ENCODE results near the gene NSD1.
"Not testable (repeated sequence)": the region's sequence is repeated elsewhere in the genome, so short reads cannot be mapped to it uniquely, and the experiment has no call there.

NSD1 gene

DNA sequence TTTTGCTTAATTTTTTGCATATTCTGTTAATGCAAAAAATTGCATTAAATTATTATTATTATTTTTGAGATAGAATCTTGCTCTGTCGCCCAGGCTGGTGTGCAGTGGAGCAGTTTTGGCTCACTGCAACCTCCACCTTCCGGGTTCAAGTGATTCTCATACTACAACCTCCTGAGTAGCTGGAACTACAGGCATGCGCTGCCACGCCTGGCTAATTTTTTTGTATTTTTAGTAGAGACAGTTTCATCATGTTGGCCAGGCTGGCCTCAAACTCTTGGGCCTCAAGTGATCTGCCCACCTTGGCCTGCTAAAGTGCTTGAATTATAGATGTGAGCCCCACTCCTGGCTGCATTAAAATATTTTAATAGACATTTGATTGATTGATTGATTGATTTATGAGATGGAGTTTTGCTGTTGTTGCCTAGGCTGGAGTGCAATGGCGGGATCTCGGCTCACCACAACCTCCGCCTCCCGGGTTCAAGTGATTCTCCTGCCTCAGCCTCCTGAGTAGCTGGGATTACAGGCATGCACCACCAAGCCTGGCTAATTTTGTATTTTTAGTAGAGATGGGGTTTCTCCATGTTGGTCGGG is 44.4 kb downstream of the NSD1 start:
- not testable (repeated sequence) for DNase-seq

DNA sequence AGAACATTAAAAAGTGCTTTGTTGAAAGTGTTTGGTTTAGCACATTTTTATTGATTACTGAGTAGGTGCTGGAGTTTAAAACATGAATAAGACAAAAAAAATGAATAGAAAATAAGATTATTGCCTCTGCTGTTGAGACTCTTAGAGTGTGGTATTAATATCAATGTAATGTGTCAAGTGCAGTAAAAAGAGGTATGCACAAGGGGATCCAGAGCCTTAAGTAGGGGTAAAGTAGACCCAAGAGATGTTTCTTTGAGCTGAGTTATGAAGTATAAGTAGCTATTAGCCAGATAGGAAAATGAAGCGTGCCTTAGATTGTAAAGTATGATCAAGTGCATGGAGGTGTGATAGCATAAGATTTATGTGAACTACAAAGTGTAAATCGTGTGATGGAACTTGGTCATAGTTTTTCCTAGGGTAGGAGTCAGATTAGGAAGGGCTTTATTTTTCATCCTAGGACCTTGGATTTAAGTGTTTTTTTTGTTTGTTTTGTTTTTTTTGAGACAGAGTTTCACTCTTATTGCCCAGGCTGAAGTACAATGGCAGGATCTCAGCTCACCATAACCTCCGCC is 45.2 kb downstream of the NSD1 start:
- no peak for DNase-seq

DNA sequence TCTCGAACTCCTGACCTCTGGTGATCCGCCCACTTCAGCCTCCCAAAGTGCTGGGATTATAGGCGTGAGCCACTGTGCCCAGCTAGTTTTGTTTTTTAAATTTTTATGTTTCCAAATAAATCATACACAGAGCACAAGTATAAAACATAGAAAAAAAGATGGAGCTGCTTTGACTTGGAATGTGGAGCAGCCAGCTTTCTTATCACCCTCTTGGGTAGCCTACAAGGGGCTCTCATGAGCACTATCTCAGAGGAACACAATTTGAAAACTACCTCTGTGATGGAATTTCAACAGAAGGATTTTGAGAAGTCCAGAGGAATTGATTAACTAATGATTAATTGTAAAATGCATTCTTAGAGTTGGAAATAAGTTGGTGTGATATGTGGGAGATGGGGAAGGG is 45.9 kb downstream of the NSD1 start:
- DNase-seq: no peak

DNA sequence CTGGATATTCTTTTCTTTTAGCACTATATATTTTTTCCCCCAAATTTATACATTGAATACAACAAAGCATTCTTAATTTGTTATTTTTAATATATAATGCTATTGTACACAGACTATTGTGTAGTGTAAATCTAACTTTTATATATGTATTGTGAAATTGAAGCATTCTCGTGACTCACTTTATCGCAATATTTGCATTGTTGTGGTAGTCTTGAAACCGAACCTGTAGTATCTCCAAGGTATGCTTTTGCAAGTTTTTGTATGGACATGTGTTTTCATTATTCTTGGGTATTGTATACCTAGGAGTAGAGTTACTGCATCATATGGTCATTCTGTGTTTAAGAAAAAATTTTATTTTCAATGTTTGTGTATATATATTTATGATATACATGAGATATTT is 49.6 kb downstream of the NSD1 start:
- no peak for DNase-seq

DNA sequence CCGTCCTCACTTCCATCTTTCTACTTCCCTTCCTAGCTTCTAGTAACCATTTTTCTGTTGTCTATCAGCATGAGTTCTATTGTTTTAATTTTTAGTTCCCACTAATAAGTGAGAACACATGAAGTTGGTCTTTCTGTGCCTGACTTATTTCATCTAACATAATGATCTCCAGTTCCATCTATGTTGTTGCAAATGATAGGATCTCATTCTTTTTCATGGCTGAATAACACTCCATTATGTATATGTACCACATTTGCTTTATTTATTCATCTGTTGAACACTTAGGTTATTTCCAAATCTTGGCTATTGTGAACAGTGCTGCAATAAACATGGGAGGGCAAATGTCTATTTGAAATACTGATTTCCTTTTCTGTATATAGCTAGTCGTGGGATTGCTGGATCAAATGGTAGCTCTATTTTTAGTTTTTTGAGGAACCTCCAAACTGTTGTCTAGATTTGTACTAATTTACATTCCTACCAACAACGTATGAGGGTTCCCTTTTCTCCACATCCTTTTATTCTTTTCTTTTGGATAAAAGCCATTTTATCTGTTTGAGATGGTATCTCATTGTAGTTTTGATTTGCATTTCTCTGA is 50.3 kb downstream of the NSD1 start:
- DNase-seq: no peak

DNA sequence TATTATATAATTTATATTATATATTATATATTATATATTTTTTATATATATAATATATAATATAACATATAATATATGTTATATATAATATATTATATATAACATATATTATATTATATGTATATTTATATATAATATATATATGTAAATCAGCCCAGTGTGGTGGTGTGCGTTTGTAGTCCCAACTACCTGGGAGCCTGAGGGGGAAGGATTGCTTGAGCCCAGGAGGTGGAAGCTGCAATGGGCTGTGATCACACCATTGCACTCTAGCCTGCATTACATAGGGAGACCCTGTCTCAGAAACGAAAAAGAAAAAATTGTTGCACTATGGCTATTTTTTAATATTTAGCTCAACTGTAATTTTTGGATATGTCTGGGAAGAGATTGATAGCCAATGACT is 52.4 kb downstream of the NSD1 start:
- DNase-seq: no peak

DNA sequence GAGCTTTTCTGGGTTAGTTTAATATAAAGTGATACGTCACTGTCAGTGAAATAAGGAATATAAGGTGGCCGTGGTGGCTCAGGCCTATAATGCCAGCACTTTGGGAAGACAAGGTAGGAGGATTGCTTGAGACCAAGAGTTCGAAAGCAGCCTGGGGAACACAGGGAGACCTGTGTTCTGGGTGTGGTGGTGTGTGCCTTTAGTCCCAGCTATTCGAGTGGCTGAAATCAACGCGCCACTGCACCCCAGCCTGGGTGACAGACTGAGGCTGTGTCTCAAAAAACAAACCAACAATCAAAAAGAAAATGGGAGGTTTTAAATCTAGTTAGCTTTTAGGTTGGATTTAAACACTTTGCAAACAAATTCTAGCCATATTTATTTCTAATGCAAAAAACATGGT is 53.1 kb downstream of the NSD1 start:
- DNase-seq: no peak

DNA sequence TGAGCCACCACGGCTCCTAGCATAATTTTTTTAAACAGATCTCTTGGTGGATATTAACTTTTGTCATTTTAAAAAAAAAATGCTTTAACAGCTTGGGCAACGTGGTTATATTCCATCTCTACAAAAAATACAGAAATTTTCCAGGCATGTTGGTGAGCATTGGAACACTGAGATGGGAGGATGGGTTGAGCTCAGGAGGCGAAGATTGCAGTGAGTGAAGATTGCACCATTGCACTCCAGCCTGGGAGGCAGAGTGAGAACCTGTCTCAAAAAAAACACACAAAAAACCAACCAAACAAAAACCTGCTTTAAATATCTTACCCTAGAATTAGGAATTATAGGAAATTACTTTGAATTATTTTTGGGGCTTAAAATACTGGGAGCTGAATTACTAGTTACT is 55.2 kb downstream of the NSD1 start:
- DNase-seq: no peak

DNA sequence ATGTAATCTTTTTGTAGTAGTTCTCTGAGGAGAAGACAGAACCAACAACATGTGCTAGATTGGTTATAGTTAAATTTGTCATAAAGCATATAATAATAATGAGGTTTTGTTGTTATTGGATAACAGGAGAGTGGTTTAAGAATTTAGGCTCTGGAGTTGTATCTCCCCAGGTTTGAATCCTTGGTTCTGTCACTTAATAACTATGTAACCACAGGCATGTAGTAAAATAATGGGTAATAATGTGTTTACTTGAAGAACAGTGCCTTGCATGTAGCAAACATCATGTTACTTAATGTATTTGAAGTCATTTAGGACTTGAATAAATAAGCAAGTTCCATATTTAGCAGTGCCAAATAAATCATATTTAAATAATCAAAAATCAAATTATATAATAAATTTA is 55.8 kb downstream of the NSD1 start:
- no peak for DNase-seq

DNA sequence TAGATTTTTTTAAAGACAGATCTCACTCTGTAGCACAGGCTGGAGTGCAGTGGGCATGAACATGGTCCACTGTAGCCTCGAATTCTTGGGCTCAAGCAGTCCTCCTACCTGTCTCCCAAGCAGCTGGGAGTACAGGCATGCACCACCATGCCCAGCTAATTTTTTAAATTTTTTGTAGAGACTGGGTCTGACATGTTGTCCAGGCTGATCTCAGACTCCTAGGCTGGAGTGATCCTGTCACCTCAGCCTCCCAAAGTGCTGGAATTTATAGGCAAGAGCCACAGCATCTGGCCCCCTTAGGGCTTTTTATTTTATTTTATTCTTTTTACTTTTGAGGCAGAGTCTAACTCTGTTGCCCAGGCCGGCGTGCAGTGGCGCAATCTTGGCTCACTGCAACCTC is 56.4 kb downstream of the NSD1 start:
- no peak for DNase-seq

DNA sequence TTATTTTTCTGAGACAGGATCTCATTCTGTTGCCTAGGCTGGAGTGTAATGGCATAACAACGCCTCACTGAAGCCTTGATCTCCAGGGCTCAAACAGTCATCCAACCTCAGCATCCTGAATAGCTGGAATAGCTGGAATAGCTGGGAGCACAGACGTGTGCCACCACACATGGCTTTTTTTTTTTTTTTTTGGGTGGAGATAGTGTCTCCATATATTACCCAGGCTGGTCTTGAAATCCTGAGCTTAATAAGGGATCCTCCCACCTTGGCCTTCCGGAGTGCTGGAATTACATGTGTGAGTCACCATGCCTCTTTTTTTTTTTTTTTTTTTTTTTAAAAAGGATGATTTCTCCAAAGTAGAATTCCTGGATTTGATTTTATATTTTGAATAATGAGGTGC is 60.7 kb downstream of the NSD1 start:
- DNase-seq: no peak

DNA sequence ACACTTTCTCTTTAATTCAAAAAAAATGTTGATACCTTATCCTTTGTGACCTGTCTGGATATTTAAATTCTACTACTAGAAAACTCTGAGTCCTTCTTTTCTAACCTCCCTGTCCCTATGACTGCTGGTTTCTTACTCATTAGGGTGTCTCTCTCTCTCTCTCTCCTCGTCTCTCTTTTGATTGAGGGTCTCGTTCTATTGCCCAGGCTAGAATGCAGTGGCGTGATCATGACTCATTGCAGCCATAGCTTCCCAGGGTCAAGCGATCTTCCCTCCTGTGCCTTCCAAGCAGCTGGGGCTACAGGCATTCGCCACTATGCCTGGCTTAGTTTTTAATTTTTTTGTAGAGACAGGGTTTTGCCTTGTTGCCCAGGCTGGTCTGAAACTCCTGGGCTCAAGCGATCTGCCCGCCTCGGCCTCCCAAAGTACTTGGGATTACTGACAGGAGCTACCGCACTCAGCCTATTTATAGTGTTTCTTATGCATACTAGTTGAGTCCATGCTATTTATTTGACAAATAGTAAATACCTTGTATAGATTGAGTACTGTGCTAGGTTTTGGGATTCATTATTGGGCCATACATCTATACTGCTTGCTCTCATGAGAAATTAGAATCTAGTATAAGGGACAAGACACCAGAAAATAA is 61.9 kb downstream of the NSD1 start:
- no peak for DNase-seq

DNA sequence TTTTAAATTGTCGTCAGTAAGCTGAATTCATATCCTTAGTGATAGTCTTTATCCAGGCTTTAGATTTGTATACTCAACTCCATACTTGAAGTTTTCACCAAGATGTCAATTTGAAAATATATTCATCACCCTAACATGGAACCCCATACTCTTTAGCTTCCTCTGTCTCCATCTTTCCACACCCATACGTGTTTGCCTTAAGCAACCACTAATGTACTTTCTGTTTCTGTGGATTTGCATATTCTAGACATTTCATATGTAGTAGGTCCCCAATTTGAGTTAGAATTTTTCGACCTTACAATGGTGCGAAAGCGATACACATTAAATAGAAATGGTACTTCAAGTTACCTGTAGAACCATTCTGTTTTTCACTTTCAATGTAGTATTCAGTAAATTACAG is 65.2 kb downstream of the NSD1 start:
- DNase-seq: no peak

DNA sequence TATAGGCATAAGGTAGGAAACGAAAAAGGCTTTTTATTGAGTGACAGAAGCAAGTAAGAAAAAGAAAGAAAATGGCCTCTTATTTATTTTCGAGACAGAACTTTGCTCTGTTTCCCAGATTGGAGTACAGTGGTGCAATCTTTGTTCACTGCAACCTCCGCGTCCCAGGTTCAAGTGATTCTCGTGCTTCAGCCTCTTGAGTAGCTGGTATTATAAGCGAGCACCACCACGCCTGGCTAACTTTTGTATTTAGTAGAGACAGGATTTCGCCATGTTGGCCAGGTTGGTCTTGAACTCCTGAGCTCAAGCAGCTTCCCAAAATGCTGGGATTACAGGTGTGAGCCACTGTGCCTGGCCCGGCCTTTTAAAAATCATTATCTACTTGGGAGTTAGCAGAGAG is 70.7 kb downstream of the NSD1 start:
- DNase-seq: no peak

DNA sequence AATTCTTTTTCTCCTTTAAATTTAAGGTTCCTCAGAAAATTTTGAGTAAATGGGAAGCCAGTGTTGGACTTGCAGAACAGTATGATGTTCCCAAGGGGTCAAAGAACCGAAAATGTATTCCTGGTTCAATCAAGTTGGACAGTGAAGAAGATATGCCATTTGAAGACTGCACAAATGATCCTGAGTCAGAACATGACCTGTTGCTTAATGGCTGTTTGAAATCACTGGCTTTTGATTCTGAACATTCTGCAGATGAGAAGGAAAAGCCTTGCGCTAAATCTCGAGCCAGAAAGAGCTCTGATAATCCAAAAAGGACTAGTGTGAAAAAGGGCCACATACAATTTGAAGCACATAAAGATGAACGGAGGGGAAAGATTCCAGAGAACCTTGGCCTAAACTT is 76.0 kb downstream of the NSD1 start:
- no peak for DNase-seq

DNA sequence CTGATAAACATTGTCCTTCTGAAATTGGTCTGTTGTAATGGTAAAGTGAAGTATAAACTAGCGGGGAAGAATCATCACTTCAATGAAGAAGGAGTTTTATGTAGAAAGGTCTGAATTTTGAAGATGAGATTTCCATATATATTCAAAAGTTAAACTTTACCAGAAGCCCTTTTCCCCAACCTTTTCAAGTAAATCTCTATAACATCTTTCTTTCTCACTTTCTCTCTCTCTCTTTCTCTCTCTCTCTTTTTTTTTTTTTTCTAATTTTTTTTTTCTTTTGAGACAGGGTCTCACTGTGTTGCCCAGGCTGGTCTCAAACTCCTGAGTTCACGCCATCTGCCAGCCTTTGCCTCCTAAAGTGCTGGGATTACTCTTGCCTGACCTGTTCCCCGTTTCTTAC is 78.7 kb downstream of the NSD1 start:
- no peak for DNase-seq

DNA sequence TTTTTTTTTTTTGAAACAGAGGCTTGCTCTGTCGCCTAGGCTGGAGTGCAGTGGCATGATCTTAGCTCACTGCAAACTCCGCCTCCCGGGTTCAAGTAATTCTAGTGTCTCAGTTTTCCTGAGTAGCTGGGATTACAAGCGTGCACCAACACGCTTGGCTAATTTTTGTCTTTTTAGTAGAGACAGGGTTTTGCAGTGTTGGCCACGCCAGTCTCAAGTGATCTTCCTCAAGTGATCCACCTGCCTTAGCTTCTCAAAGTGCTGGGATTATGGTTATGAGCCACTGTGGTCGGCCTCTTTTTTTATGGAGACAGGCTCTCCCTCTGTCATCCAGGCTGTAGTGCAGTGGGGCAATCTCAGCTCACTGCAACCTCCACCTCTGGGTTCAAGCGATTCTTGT is 87.0 kb downstream of the NSD1 start:
- DNase-seq: no peak

DNA sequence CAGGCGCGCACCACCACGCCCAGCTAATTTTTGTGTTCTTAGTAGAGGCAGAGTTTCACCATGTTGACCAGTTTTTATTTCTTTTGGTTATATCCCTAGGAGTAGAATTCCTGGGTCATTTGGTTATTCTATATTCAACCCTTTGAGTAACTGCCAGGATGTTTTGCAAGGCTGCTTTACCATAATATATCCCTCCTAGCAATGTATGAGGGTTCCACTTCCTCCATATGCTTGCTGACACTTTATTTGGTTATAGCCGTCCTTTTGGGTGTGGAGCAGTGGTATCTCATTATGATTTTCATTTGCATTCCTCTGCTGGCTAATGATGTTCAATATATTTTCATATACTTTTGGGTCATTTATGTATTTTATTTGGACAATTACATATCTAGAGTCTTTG is 88.7 kb downstream of the NSD1 start:
- DNase-seq: no peak

DNA sequence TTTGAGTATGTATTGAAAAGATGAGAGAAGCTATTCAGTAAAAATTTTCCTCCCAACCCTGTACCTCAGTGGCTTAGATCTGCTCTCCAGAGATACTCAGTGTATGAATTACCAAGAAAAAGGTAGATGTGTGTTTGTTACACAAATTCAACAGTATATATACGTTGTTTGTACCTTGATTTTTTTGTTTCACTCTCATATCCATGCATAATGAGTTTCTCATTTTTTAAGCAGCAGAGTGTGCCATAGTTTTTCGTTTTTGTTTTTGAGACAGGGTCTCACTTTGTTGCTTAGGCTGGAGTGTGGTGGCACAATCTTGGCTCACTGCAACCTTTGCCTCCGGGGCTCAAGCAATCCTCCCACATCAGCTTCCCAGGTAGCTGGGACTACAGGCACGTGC is 92.2 kb downstream of the NSD1 start:
- DNase-seq: no peak

DNA sequence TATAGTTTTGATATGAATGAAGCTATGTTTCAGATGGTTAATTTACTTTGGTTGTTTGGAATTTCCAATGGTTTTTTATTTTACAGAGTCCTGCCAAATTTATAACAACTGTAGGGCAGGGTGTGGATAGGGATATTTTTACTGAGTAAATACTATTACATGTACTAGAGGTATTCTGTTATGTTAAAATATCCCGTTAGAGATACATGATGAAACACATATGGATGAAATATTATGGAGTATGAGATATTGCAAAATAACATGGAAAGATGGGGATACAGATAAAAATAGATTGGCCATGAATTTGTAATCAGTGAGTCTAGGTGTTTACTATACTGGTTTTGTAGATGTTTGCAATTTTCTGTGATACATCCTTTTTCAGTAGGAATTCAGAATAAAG is 93.3 kb downstream of the NSD1 start:
- no peak for DNase-seq

DNA sequence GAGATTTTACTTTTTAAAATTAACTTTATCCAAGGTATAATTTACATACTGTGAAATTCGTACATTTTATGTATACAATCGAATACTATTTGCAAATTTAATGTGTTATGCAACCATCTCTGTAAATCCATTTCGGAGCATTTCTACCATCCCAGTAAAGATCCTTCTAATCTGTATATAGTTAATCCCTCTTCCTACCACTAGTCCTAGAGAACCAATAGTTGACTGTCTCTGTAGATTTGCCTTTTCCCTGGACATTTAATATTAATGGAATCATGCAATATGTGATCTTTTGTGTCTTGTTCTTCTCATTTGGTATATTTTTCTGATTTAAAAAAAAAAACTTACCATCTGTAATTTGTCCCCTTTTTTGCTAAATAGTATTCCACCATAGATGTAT is 95.2 kb downstream of the NSD1 start:
- no peak for DNase-seq

DNA sequence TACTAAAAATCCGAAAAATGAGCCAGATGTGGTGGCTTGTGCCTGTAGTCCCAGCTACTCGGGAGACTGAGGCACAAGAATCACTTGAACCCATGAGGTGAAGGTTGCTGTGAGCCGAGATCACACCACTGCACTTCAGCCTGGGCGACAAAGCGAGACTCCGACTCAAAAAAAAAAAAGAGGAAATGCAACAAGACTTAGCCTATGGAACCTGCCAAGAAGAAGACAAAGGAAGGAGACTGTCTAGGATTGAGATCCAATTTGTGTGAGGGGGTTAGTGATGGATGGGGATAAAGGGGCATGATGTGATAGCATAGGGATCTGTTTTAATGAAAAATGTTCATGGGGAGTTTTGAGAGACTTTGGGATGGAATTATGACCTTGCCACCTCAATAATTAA is 97.1 kb downstream of the NSD1 start:
- no peak for DNase-seq

DNA sequence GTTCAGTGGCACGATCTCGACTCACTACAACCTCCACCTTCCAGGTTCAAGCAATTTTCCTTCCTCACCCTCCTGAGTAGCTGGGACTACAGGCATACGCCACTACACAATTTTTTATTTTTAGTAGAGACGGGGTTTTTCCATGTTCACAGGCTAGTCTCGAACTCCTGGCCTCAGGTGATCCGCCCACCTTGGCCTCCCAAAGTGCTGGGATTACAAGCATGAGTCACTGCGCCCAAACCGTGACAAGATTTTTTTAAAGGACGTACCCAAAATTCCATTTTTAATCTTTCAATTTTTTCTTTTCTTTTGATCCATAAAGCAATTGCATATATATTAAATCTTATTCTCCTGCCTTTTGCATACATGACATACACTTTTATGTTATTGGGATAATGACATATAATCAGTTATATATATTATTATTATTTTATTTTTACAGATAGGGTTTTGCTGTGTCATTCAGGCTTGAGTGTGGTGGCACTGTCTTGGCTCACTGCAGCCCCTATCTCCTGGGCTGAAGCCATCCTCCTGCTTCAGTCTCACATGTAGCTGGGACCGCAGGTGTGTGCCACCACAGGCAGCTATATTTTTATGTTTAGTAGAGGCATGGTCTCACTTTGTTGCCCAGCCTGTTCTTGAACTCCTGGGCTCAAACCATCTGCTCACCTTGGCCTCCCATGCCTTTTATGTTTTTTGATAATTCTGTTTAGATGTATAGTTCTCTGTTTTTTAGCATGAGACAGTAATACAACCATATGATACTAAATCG is 98.1 kb downstream of the NSD1 start:
- DNase-seq: no peak

DNA sequence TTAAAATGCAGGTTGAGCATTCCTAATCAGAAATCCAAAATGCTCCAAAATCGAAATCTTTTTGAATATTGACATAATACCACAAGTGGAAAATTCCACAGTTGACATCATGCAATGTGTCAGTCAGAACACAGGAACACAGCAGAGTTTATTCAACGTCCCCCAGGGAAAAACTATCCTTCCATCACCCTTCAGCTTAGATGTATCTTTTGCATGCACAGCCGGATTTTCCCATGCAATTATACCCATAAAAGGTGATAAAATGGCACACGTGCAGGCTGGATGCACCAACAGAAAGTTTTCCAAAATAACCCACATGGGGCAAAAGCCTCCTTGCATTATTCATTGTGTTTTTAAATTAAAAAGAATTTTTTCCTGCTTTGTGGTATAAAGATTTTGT is 98.8 kb downstream of the NSD1 start:
- no peak for DNase-seq

All from NCI-H446 treated with DMSO at 0.1 percent for 48 hours (cell line).